Middle frontal gyrus (tissue), 1 donor: Measurements from ENCODE around the gene DBI.

Experiments
- DNase-seq: peaks from one replicate; pipeline ENCODE4 v3.0.0-alpha.2; 2015; ENCODE audit warnings: low spot score; ENCODE audit errors: extremely low spot score

Gene DBI

GRCh38 chr2:119366649-119367471 is at the start of gene DBI, which contains the start of gene C2orf76:
DBI (plus strand) TSS chr2:119366977; CDS start chr2:119367052, 75 bp downstream.
C2orf76 (minus strand) TSS chr2:119366834; CDS start chr2:119339959, 26,875 bp downstream.
- peak; percentile 94 for DNase-seq

GRCh38 chr2:119317554-119317953 is 49.2 kb upstream of the DBI start:
- no peak for DNase-seq

- no peak for DNase-seq
Measured at GRCh38 chr2:119319593-119319992, 47.2 kb upstream of the DBI start.

- no peak for DNase-seq
Measured at GRCh38 chr2:119323459-119323858, 43.3 kb upstream of the DBI start.

- no peak for DNase-seq
Measured at GRCh38 chr2:119324685-119325270, 42.0 kb upstream of the DBI start.

- no peak for DNase-seq
Measured at GRCh38 chr2:119326938-119327337, 39.8 kb upstream of the DBI start.

- no peak for DNase-seq
Measured at GRCh38 chr2:119327431-119327830, 39.3 kb upstream of the DBI start.

GRCh38 chr2:119332953-119333352 is 33.8 kb upstream of the DBI start:
- no peak for DNase-seq

- DNase-seq = no peak
Measured at GRCh38 chr2:119333360-119333759, 33.4 kb upstream of the DBI start.

- DNase-seq = no peak
Measured at GRCh38 chr2:119333833-119334232, 32.9 kb upstream of the DBI start.

GRCh38 chr2:119337749-119338148 is 29.0 kb upstream of the DBI start:
- no peak for DNase-seq

GRCh38 chr2:119338272-119338671 is 28.5 kb upstream of the DBI start:
- DNase-seq = no peak

- DNase-seq = no peak
Measured at GRCh38 chr2:119338826-119339561, 27.8 kb upstream of the DBI start.

GRCh38 chr2:119339562-119339923 is 27.2 kb upstream of the DBI start:
- no peak for DNase-seq

GRCh38 chr2:119341684-119342083 is 25.1 kb upstream of the DBI start:
- no peak for DNase-seq

- no peak for DNase-seq
Measured at GRCh38 chr2:119349289-119349688, 17.5 kb upstream of the DBI start.

GRCh38 chr2:119350311-119350998 is 16.3 kb upstream of the DBI start:
- no peak for DNase-seq

- DNase-seq = no peak
Measured at GRCh38 chr2:119352357-119352756, 14.4 kb upstream of the DBI start.

GRCh38 chr2:119354860-119355259 is 11.9 kb upstream of the DBI start:
- no peak for DNase-seq

GRCh38 chr2:119359774-119360173 is 7.0 kb upstream of the DBI start:
- DNase-seq = no peak

GRCh38 chr2:119360423-119360966 is 6.3 kb upstream of the DBI start:
- DNase-seq = no peak
